K562 (cell line): ENCODE results near the gene HRH3. TPM values are rescaled to one million over a fixed set of nuclear protein-coding genes. Genes with fewer than 3 reads are reported as not detected.

Experiments
- ATAC-seq: fragments of 200-7000 bp; cut with Tn5 transposase; 3 replicates; pipeline ENCODE4 v1.9.1; 2020; ENCODE audit warnings: moderate library complexity
- BruUV-seq: library from RNA; stranded (reverse); fragments of 400-500 nt; replicated peaks from 2 replicates; lab custom pipeline; 2021; lab: Mats Ljungman, UMichigan
- CTCF ChIA-PET: fragments of 300-600 bp; formaldehyde crosslinking; extraction: SDS; loops from one replicate; lab custom pipeline; 2021; ENCODE audit warnings: low intra/inter-chr PET ratio; lab: Yijun Ruan, JAX
- POLR2A ChIA-PET: fragments of 300-600, 350-650 bp; sonication (Branson Sonifier 250); formaldehyde crosslinking; extraction: SDS; loops from one replicate; lab custom pipeline; 2021; ENCODE audit warnings: antibody characterized with exemption, inconsistent platforms; lab: Yijun Ruan, JAX
- DNase-seq, 4 experiments: peaks; one replicate each; pipeline versions ENCODE4 v3.0.0 to v3.0.0-alpha.2; 2011 to 2018; ENCODE audit warnings: low spot score in 3 of 4, mixed read lengths in 3 of 4; ENCODE audit errors: extremely low read depth in 1 of 4
- FAIRE-seq: peaks from 2 replicates; lab custom pipeline; 2011; peaks lifted over from hg19 to GRCh38; lab: Jason Lieb, UNC
- H2AFZ ChIP-seq: 2 replicates; pipeline ENCODE4 v1.6.0; 2011; ENCODE audit warnings: low read depth, low read length, control low read depth, inconsistent platforms
- H3K27ac ChIP-seq: fragments of 200-600 bp; 3 replicates; pipeline ENCODE4 v1.8.0; 2011; ENCODE audit warnings: low read depth, mild to moderate bottlenecking, control low read depth, inconsistent platforms, low read length, moderate library complexity, mixed read lengths; ENCODE audit errors: extremely low read depth
- H3K27me3 ChIP-seq, 2 experiments: fragments of 300-600 bp in 1 of 2; 2 replicates in 1 of 2; 3 replicates in 1 of 2; pipeline versions ENCODE4 v1.6.0 to v1.8.0; 2011; ENCODE audit warnings: inconsistent platforms in 2 of 2, low read length in 2 of 2, mild to moderate bottlenecking in 1 of 2, mixed read lengths in 1 of 2, moderate library complexity in 1 of 2; ENCODE audit not compliant: control insufficient read depth in 2 of 2, insufficient read depth in 2 of 2
- H3K36me3 ChIP-seq: fragments of 300-600 bp; 3 replicates; pipeline ENCODE4 v1.8.0; 2011; ENCODE audit warnings: mild to moderate bottlenecking, low read length, inconsistent platforms; ENCODE audit not compliant: control insufficient read depth, insufficient read depth
- H3K4me1 ChIP-seq, 2 experiments: fragments of 200-600 bp in 1 of 2; replicated peaks in 1 of 2; 2 replicates in 1 of 2; 3 replicates in 1 of 2; pipeline versions ENCODE4 v1.5.1 to v1.8.0; 2011; ENCODE audit warnings: inconsistent platforms in 2 of 2, low read length in 2 of 2, mild to moderate bottlenecking in 1 of 2, mixed read lengths in 1 of 2, moderate library complexity in 1 of 2; ENCODE audit not compliant: control insufficient read depth in 2 of 2, insufficient read depth in 2 of 2
- H3K4me2 ChIP-seq: 2 replicates; pipeline ENCODE4 v1.6.1; 2011; ENCODE audit warnings: low read length, control low read depth, inconsistent platforms, mixed read lengths; ENCODE audit not compliant: insufficient read depth
- H3K4me3 ChIP-seq: fragments of 200-600 bp; sonication (generic), shearing (Covaris generic); 2 replicates; pipeline ENCODE4 v1.5.1; 2016; ENCODE audit warnings: control low read depth, inconsistent platforms
- H3K79me2 ChIP-seq: fragments of 200-600 bp; 3 replicates; pipeline ENCODE4 v1.8.0; 2011; ENCODE audit warnings: low read length, inconsistent platforms; ENCODE audit not compliant: control insufficient read depth, insufficient read depth
- H3K9ac ChIP-seq, 2 experiments: 2 replicates each; pipeline versions ENCODE4 v1.6.0 to v1.6.1; 2011; ENCODE audit warnings: low read depth in 2 of 2, low read length in 2 of 2, control low read depth in 1 of 2, inconsistent platforms in 1 of 2, mild to moderate bottlenecking in 1 of 2, mixed read lengths in 1 of 2; ENCODE audit not compliant: insufficient read depth in 1 of 2
- H3K9me1 ChIP-seq: one replicate; pipeline ENCODE4 v1.6.0; 2011; ENCODE audit warnings: inconsistent platforms, mild to moderate bottlenecking, low read length, moderate library complexity; ENCODE audit not compliant: control insufficient read depth, insufficient read depth
- H3K9me3 ChIP-seq: replicated peaks from 2 replicates; pipeline ENCODE4 v1.5.1; 2011; ENCODE audit warnings: low read depth, low read length, inconsistent platforms; ENCODE audit not compliant: control insufficient read depth, insufficient read depth
- H4K20me1 ChIP-seq: replicated peaks from 2 replicates; pipeline ENCODE4 v1.6.1; 2011; ENCODE audit warnings: low read length, inconsistent platforms, mixed read lengths; ENCODE audit not compliant: control insufficient read depth, insufficient read depth
- ESRRB ChIP-seq: fragments of 250-450 bp; sonication (Bioruptor Pico); IDR thresholded peaks from 2 replicates; pipeline ENCODE4 v1.5.0; 2020; ENCODE audit warnings: mild to moderate bottlenecking, moderate library complexity, borderline replicate concordance
- FOXJ2 ChIP-seq: fragments of 200-800 bp; sonication (Bioruptor generic); IDR thresholded peaks from 2 replicates; pipeline ENCODE4 v1.6.1; 2016; ENCODE audit warnings: missing genetic modification characterization, missing compliant biosample characterization
- HDAC3 ChIP-seq: fragments of 450-650 bp; IDR thresholded peaks from 2 replicates; pipeline ENCODE4 v1.6.1; 2018; ENCODE audit warnings: borderline replicate concordance, mild to moderate bottlenecking, moderate library complexity; ENCODE audit not compliant: partially characterized antibody
- ILF3 ChIP-seq: fragments of 450-650 bp; IDR thresholded peaks from 2 replicates; pipeline ENCODE4 v1.6.1; 2018; ENCODE audit warnings: antibody characterized with exemption, mild to moderate bottlenecking, moderate library complexity, borderline replicate concordance
- SAFB2 ChIP-seq: fragments of 200-400 bp; formaldehyde crosslinking; IDR thresholded peaks from 2 replicates; pipeline ENCODE4 v1.6.1; 2018; ENCODE audit warnings: borderline replicate concordance, low read length, low read depth, moderate library complexity; ENCODE audit not compliant: severe bottlenecking
- ZNF586 ChIP-seq: fragments of 450-650 bp; formaldehyde crosslinking; conservative IDR thresholded peaks from 2 replicates; pipeline ENCODE4 v1.4.0; 2020; ENCODE audit warnings: mild to moderate bottlenecking, moderate library complexity
- ZSCAN32 ChIP-seq: fragments of 450-650 bp; formaldehyde crosslinking; IDR thresholded peaks from 2 replicates; pipeline ENCODE4 v1.4.0; 2020; ENCODE audit warnings: mild to moderate bottlenecking, moderate library complexity
- WGBS: fragments of 100-300 bp; shearing (Covaris generic); methylation state at CpG from one replicate; pipeline ENCODE4 v1.1.6; 2016; ENCODE audit warnings: low coverage, mixed read lengths; ENCODE audit not compliant: insufficient coverage; ENCODE audit errors: missing lambda C conversion rate; 5-methylcytosine and 5-hydroxymethylcytosine counted together
- in situ Hi-C: fragments of 300-500 bp; cut with MboI; formaldehyde crosslinking; loops from 4 replicates; pipeline ENCODE4 v1.15.0; 2018; ENCODE audit warnings: inconsistent platforms, mixed read lengths
- intact Hi-C: fragments of 100-400 bp; cut with micrococcal nuclease; formaldehyde crosslinking; loops from 2 replicates; pipeline ENCODE4 v1.14.2; 2022
- polyA plus RNA-seq, 8 experiments: library from polyadenylated mRNA; depleted of rRNA in 4 of 8; stranded (reverse) in 5 of 8; unstranded in 3 of 8; fragments of >200 nt; fragmentation: Nextera tagmentation in 2 of 8; fragmentation: Illumina TruSeq in 1 of 8; extraction: Ambion mirVana in 2 of 8; extraction: Trizol in 1 of 8; gene quantifications; 2 replicates each; pipeline versions ENCODE4 v1.2.1 to v1.2.3, GENCODE V29; 2011 to 2014; ENCODE audit warnings: inconsistent platforms in 1 of 8, missing spikeins in 1 of 8
- total RNA-seq, 7 experiments: library from RNA; depleted of rRNA in 6 of 7; stranded (reverse); fragments of >200 nt in 6 of 7; fragmentation: Illumina TruSeq in 2 of 7; extraction: Trizol in 2 of 7; gene quantifications; 2 replicates each; pipeline versions ENCODE4 v1.2.1 to v1.2.3, GENCODE V29; 2011 to 2021; ENCODE audit warnings: low replicate concordance in 1 of 7
- TF ChIP-seq, protein P1 (sequence below): fragments of 450-650 bp; formaldehyde crosslinking; IDR thresholded peaks from 2 replicates; pipeline ENCODE4 v1.4.0; 2020; ENCODE audit warnings: mild to moderate bottlenecking, moderate library complexity
- TF ChIP-seq, protein P2 (sequence below), 2 experiments: fragments of 450-650 bp in 1 of 2; sonication (generic) in 1 of 2; formaldehyde crosslinking; conservative IDR thresholded peaks; 2 replicates each; pipeline versions ENCODE4 v1.4.0 to v1.8.1; 2020 to 2022; ENCODE audit warnings: mild to moderate bottlenecking in 1 of 2, missing genetic modification reagents in 1 of 2
- TF ChIP-seq, protein P3 (sequence below): fragments of 250-450 bp; sonication (Bioruptor Pico); IDR thresholded peaks from 2 replicates; pipeline ENCODE4 v1.5.0; 2021; ENCODE audit warnings: mild to moderate bottlenecking, borderline replicate concordance

The HRH3 gene
- total and polyA plus RNA-seq, 9 of the 15 experiments (the other 6 are each of a cell fraction or from before 2014, with no cell fraction given): not detected

DNA sequence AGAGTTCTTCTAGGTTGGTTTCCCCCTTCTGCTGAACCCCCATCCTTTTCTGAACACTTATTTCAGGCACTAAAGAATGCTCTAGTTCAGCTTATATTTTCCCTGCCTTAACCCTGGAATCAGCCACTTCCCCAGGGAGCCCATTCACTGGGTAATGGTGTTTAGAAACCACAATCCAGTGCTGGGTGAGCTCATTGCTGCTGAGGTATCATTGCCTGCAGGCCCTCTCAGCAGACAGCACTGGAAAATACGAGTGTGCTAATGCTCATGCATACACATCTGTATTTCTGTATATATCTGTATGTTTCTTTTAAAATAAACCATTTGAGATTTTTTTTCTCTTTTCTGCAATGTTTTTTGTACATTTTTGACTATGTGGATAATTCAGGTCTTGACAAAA is 45.3 kb upstream of the HRH3 start:
- no peak for ATAC-seq

More for the DNA sequence above, 45.3 kb upstream of the HRH3 start:
- Histone ChIP-seq H3K9ac (no peak overlapping the region), H3K79me2 (no peaks in the 10 kb centered on the region), H3K27ac (no peak overlapping the region), H3K36me3 (peaks cover 27% of the 10 kb centered on the region; the same call in 2 of the 3 replicates), H4K20me1 (0 out of 2 replicates have a peak, but pooled peaks cover 10% of the 10 kb centered on the region), H3K4me2 (no peak overlapping the region), H2AFZ (no peak overlapping the region), H3K27me3 (no peaks in the 10 kb centered on the region), H3K9me1 (no peaks in the 10 kb centered on the region), H3K4me3 (no peak overlapping the region), H3K4me1 (peaks cover 0 to 20% of the 10 kb centered on the region in 2 experiments; a peak in 2 of 5 replicates), H3K9me3 (no peaks in the 10 kb centered on the region)
- no TSS peak for BruUV-seq
- TF ChIP-seq, protein P1, sequence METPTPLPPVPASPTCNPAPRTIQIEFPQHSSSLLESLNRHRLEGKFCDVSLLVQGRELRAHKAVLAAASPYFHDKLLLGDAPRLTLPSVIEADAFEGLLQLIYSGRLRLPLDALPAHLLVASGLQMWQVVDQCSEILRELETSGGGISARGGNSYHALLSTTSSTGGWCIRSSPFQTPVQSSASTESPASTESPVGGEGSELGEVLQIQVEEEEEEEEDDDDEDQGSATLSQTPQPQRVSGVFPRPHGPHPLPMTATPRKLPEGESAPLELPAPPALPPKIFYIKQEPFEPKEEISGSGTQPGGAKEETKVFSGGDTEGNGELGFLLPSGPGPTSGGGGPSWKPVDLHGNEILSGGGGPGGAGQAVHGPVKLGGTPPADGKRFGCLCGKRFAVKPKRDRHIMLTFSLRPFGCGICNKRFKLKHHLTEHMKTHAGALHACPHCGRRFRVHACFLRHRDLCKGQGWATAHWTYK (CRISPR knock-in tag): no peak
- TF ChIP-seq, protein P2, sequence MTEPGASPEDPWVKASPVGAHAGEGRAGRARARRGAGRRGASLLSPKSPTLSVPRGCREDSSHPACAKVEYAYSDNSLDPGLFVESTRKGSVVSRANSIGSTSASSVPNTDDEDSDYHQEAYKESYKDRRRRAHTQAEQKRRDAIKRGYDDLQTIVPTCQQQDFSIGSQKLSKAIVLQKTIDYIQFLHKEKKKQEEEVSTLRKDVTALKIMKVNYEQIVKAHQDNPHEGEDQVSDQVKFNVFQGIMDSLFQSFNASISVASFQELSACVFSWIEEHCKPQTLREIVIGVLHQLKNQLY (CRISPR knock-in tag; conservative IDR thresholded peaks at IDR 0.05): no peak
- TF ChIP-seq HDAC3 (no peak), FOXJ2 (no peak), ZSCAN32 (CRISPR knock-in tag) (no peak), ESRRB (CRISPR knock-in tag) (no peak), ILF3 (no peak), ZNF586 (CRISPR knock-in tag) (no peak), SAFB2 (no peak)
- TF ChIP-seq, protein P3, sequence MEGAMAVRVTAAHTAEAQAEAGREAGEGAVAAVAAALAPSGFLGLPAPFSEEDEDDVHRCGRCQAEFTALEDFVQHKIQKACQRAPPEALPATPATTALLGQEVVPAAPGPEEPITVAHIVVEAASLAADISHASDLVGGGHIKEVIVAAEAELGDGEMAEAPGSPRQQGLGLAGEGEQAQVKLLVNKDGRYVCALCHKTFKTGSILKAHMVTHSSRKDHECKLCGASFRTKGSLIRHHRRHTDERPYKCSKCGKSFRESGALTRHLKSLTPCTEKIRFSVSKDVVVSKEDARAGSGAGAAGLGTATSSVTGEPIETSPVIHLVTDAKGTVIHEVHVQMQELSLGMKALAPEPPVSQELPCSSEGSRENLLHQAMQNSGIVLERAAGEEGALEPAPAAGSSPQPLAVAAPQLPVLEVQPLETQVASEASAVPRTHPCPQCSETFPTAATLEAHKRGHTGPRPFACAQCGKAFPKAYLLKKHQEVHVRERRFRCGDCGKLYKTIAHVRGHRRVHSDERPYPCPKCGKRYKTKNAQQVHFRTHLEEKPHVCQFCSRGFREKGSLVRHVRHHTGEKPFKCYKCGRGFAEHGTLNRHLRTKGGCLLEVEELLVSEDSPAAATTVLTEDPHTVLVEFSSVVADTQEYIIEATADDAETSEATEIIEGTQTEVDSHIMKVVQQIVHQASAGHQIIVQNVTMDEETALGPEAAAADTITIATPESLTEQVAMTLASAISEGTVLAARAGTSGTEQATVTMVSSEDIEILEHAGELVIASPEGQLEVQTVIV (CRISPR knock-in tag): no peak
- FAIRE-seq: peak; percentile 6
- ChIA-PET CTCF (no interaction called here), POLR2A (interaction anchor here (1.8 kb wide), 1 partner anchor 9 kb away, joined by 6 read pairs; no protein-coding TSS in a partner anchor)
- intact Hi-C loops (no loop called here), in situ Hi-C loops (no loop called here)
- 40% methylated on average over 1 of the region's 1 CpG for WGBS
- no peak for DNase-seq
